Smooth muscle cell (in vitro differentiated cells): ENCODE data around the gene WAS. TPM values are rescaled to one million over a fixed set of nuclear protein-coding genes. Genes with fewer than 3 reads are reported as not detected.

Source experiments
- DNase-seq: peaks from one replicate; lab custom pipeline; 2025; ENCODE audit not compliant: unreplicated experiment; lab: John Stamatoyannopoulos, UW
- H2AFZ ChIP-seq: fragments of 200-600 bp; sonication (generic); 2 replicates; pipeline ENCODE4 v1.6.0; 2016; ENCODE audit warnings: antibody characterized with exemption, low read depth, mild to moderate bottlenecking
- H3F3A ChIP-seq: fragments of 200-600 bp; sonication (generic); 2 replicates; pipeline ENCODE4 v1.6.0; 2017; ENCODE audit warnings: antibody characterized with exemption, low read depth
- H3K27ac ChIP-seq: fragments of 200-600 bp; sonication (generic); 2 replicates; pipeline ENCODE4 v1.5.1; 2016; ENCODE audit warnings: low read depth, mild to moderate bottlenecking
- H3K27me3 ChIP-seq: fragments of 200-600 bp; sonication (generic); 2 replicates; pipeline ENCODE4 v1.6.1; 2016; ENCODE audit warnings: low read depth, mild to moderate bottlenecking
- H3K36me3 ChIP-seq: fragments of 200-600 bp; sonication (generic); 2 replicates; pipeline ENCODE4 v1.5.1; 2016; ENCODE audit warnings: low read depth
- H3K4me1 ChIP-seq: fragments of 200-600 bp; sonication (generic); 2 replicates; pipeline ENCODE4 v1.5.1; 2016; ENCODE audit warnings: low read depth
- H3K4me2 ChIP-seq: fragments of 200-600 bp; sonication (generic); 2 replicates; pipeline ENCODE4 v1.6.0; 2016; ENCODE audit warnings: mild to moderate bottlenecking
- H3K4me3 ChIP-seq: fragments of 200-600 bp; sonication (generic); 2 replicates; pipeline ENCODE4 v1.5.1; 2016; ENCODE audit warnings: mild to moderate bottlenecking
- H3K79me2 ChIP-seq: fragments of 200-600 bp; sonication (generic); 2 replicates; pipeline ENCODE4 v1.6.0; 2016; ENCODE audit warnings: low read depth, mild to moderate bottlenecking
- H3K9ac ChIP-seq: fragments of 200-600 bp; sonication (generic); 2 replicates; pipeline ENCODE4 v1.6.0; 2016; ENCODE audit warnings: low read depth
- H3K9me3 ChIP-seq: fragments of 200-600 bp; sonication (generic); replicated peaks from 2 replicates; pipeline ENCODE4 v1.5.1; 2016; ENCODE audit warnings: low read depth
- H4K20me1 ChIP-seq: fragments of 200-600 bp; sonication (generic); 2 replicates; pipeline ENCODE4 v1.6.0; 2016; ENCODE audit warnings: low read depth
- CTCF ChIP-seq: fragments of 200-600 bp; sonication (generic); IDR thresholded peaks from 2 replicates; pipeline ENCODE4 v1.5.1; 2017; ENCODE audit warnings: borderline replicate concordance, mild to moderate bottlenecking, antibody characterized with exemption; ENCODE audit not compliant: insufficient read depth, poor library complexity, severe bottlenecking
- WGBS: methylation state at CpG from one replicate; pipeline ENCODE4 v1.1.7; 2016; ENCODE audit warnings: low lambda C conversion rate; 5-methylcytosine and 5-hydroxymethylcytosine counted together
- polyA plus RNA-seq: library from polyadenylated mRNA; unstranded; fragments of >200 nt; fragmentation: Nextera tagmentation; extraction: Ambion mirVana; gene quantifications from 2 replicates; pipeline ENCODE4 v1.2.1, GENCODE V29; 2016
- total RNA-seq: library from RNA; depleted of rRNA; stranded (reverse); fragments of >200 nt; gene quantifications from 2 replicates; pipeline ENCODE4 v1.2.3, GENCODE V29; 2014

Gene WAS
- total and polyA plus RNA-seq, 2 experiments from 2014 or later = 0.24 to 0.54 TPM

- Histone ChIP-seq H2AFZ (no peak overlapping the region), H3K79me2 (no peaks in the 10 kb centered on the region), H3K4me3 (no peak overlapping the region)
Measured at GRCh38 chrX:48663241-48663640, 20.4 kb upstream of the WAS start.

GRCh38 chrX:48664156-48664555 lies 19.4 kb upstream of the WAS start:
- Histone ChIP-seq H2AFZ (no peak overlapping the region), H3F3A (no peaks in the 10 kb centered on the region), H3K4me1 (no peaks in the 10 kb centered on the region), H3K27me3 (no peaks in the 10 kb centered on the region), H3K4me2 (no peak overlapping the region), H3K36me3 (no peaks in the 10 kb centered on the region), H4K20me1 (no peaks in the 10 kb centered on the region), H3K9me3 (no peaks in the 10 kb centered on the region), H3K79me2 (no peaks in the 10 kb centered on the region), H3K4me3 (no peak overlapping the region), H3K27ac (no peak overlapping the region), H3K9ac (no peak overlapping the region)
- no peak for TF ChIP-seq CTCF
- no peak for DNase-seq
- 78% methylated on average over 1 of the region's 1 CpG for WGBS

More at GRCh38 chrX:48663241-48663640, 20.4 kb upstream of the WAS start:
- no peaks in the 10 kb centered on the region for H3F3A ChIP-seq
- 87% methylated on average over 1 of the region's 1 CpG for WGBS
- no peak overlapping the region for H3K27ac ChIP-seq
- H4K20me1 ChIP-seq = no peaks in the 10 kb centered on the region
- no peaks in the 10 kb centered on the region for H3K27me3 ChIP-seq
- H3K4me1 ChIP-seq = no peaks in the 10 kb centered on the region
- DNase-seq = no peak
- H3K9ac ChIP-seq = no peak overlapping the region
- H3K4me2 ChIP-seq = no peak overlapping the region
- no peaks in the 10 kb centered on the region for H3K36me3 ChIP-seq
- H3K9me3 ChIP-seq = no peaks in the 10 kb centered on the region
- TF ChIP-seq CTCF = no peak

GRCh38 chrX:48665991-48666390 lies 17.6 kb upstream of the WAS start:
- 73% methylated on average over 2 of the region's 2 CpGs for WGBS
- Histone ChIP-seq H3K36me3 (no peaks in the 10 kb centered on the region), H3K4me1 (no peaks in the 10 kb centered on the region), H3K9me3 (no peaks in the 10 kb centered on the region), H3F3A (no peaks in the 10 kb centered on the region), H3K4me2 (no peak overlapping the region), H3K9ac (no peak overlapping the region), H2AFZ (no peak overlapping the region), H3K4me3 (no peak overlapping the region), H3K79me2 (no peaks in the 10 kb centered on the region), H3K27me3 (no peaks in the 10 kb centered on the region), H4K20me1 (no peaks in the 10 kb centered on the region), H3K27ac (no peak overlapping the region)
- DNase-seq = no peak
- no peak for TF ChIP-seq CTCF

- DNase-seq = no peak
- Histone ChIP-seq H3F3A (no peaks in the 10 kb centered on the region), H3K9me3 (no peaks in the 10 kb centered on the region), H3K27me3 (no peaks in the 10 kb centered on the region), H3K79me2 (no peaks in the 10 kb centered on the region), H2AFZ (no peak overlapping the region), H3K4me1 (no peaks in the 10 kb centered on the region), H3K4me2 (no peak overlapping the region), H3K27ac (no peak overlapping the region), H3K4me3 (no peak overlapping the region), H4K20me1 (no peaks in the 10 kb centered on the region), H3K36me3 (no peaks in the 10 kb centered on the region), H3K9ac (no peak overlapping the region)
- no peak for TF ChIP-seq CTCF
- 81% methylated on average over 4 of the region's 4 CpGs for WGBS
Measured at GRCh38 chrX:48666649-48667048, 16.9 kb upstream of the WAS start.
